K562 (cell line): Measurements from ENCODE around the gene LIMS1. TPM values are rescaled to one million over a fixed set of nuclear protein-coding genes. Genes with fewer than 3 reads are reported as not detected.

Experiments
- ATAC-seq: fragments of 200-7000 bp; cut with Tn5 transposase; 3 replicates; pipeline ENCODE4 v1.9.1; 2020; ENCODE audit warnings: moderate library complexity
- BruUV-seq: library from RNA; stranded (reverse); fragments of 400-500 nt; replicated peaks from 2 replicates; lab custom pipeline; 2021; lab: Mats Ljungman, UMichigan
- CTCF ChIA-PET: fragments of 300-600 bp; formaldehyde crosslinking; extraction: SDS; loops from one replicate; lab custom pipeline; 2021; ENCODE audit warnings: low intra/inter-chr PET ratio; lab: Yijun Ruan, JAX
- POLR2A ChIA-PET: fragments of 300-600, 350-650 bp; sonication (Branson Sonifier 250); formaldehyde crosslinking; extraction: SDS; loops from one replicate; lab custom pipeline; 2021; ENCODE audit warnings: antibody characterized with exemption, inconsistent platforms; lab: Yijun Ruan, JAX
- DNase-seq, 4 experiments: peaks; one replicate each; pipeline versions ENCODE4 v3.0.0 to v3.0.0-alpha.2; 2011 to 2018; ENCODE audit warnings: low spot score in 3 of 4, mixed read lengths in 3 of 4; ENCODE audit errors: extremely low read depth in 1 of 4
- FAIRE-seq: peaks from 2 replicates; lab custom pipeline; 2011; peaks lifted over from hg19 to GRCh38; lab: Jason Lieb, UNC
- H2AFZ ChIP-seq: 2 replicates; pipeline ENCODE4 v1.6.0; 2011; ENCODE audit warnings: low read depth, low read length, control low read depth, inconsistent platforms
- H3K27ac ChIP-seq: fragments of 200-600 bp; 3 replicates; pipeline ENCODE4 v1.8.0; 2011; ENCODE audit warnings: low read depth, mild to moderate bottlenecking, control low read depth, inconsistent platforms, low read length, moderate library complexity, mixed read lengths; ENCODE audit errors: extremely low read depth
- H3K27me3 ChIP-seq, 2 experiments: fragments of 300-600 bp in 1 of 2; 2 replicates in 1 of 2; 3 replicates in 1 of 2; pipeline versions ENCODE4 v1.6.0 to v1.8.0; 2011; ENCODE audit warnings: inconsistent platforms in 2 of 2, low read length in 2 of 2, mild to moderate bottlenecking in 1 of 2, mixed read lengths in 1 of 2, moderate library complexity in 1 of 2; ENCODE audit not compliant: control insufficient read depth in 2 of 2, insufficient read depth in 2 of 2
- H3K36me3 ChIP-seq: fragments of 300-600 bp; 3 replicates; pipeline ENCODE4 v1.8.0; 2011; ENCODE audit warnings: mild to moderate bottlenecking, low read length, inconsistent platforms; ENCODE audit not compliant: control insufficient read depth, insufficient read depth
- H3K4me1 ChIP-seq, 2 experiments: fragments of 200-600 bp in 1 of 2; replicated peaks in 1 of 2; 2 replicates in 1 of 2; 3 replicates in 1 of 2; pipeline versions ENCODE4 v1.5.1 to v1.8.0; 2011; ENCODE audit warnings: inconsistent platforms in 2 of 2, low read length in 2 of 2, mild to moderate bottlenecking in 1 of 2, mixed read lengths in 1 of 2, moderate library complexity in 1 of 2; ENCODE audit not compliant: control insufficient read depth in 2 of 2, insufficient read depth in 2 of 2
- H3K4me2 ChIP-seq: 2 replicates; pipeline ENCODE4 v1.6.1; 2011; ENCODE audit warnings: low read length, control low read depth, inconsistent platforms, mixed read lengths; ENCODE audit not compliant: insufficient read depth
- H3K4me3 ChIP-seq: fragments of 200-600 bp; sonication (generic), shearing (Covaris generic); 2 replicates; pipeline ENCODE4 v1.5.1; 2016; ENCODE audit warnings: control low read depth, inconsistent platforms
- H3K79me2 ChIP-seq: fragments of 200-600 bp; 3 replicates; pipeline ENCODE4 v1.8.0; 2011; ENCODE audit warnings: low read length, inconsistent platforms; ENCODE audit not compliant: control insufficient read depth, insufficient read depth
- H3K9ac ChIP-seq, 2 experiments: 2 replicates each; pipeline versions ENCODE4 v1.6.0 to v1.6.1; 2011; ENCODE audit warnings: low read depth in 2 of 2, low read length in 2 of 2, control low read depth in 1 of 2, inconsistent platforms in 1 of 2, mild to moderate bottlenecking in 1 of 2, mixed read lengths in 1 of 2; ENCODE audit not compliant: insufficient read depth in 1 of 2
- H3K9me1 ChIP-seq: one replicate; pipeline ENCODE4 v1.6.0; 2011; ENCODE audit warnings: inconsistent platforms, mild to moderate bottlenecking, low read length, moderate library complexity; ENCODE audit not compliant: control insufficient read depth, insufficient read depth
- H3K9me3 ChIP-seq: replicated peaks from 2 replicates; pipeline ENCODE4 v1.5.1; 2011; ENCODE audit warnings: low read depth, low read length, inconsistent platforms; ENCODE audit not compliant: control insufficient read depth, insufficient read depth
- H4K20me1 ChIP-seq: replicated peaks from 2 replicates; pipeline ENCODE4 v1.6.1; 2011; ENCODE audit warnings: low read length, inconsistent platforms, mixed read lengths; ENCODE audit not compliant: control insufficient read depth, insufficient read depth
- CHD7 ChIP-seq: fragments of 200-600 bp; sonication (generic); IDR thresholded peaks from one replicate; pipeline ENCODE4 v1.6.1; 2012; ENCODE audit warnings: mild to moderate bottlenecking, low read depth, low read length, inconsistent platforms
- ETV6 ChIP-seq, 3 experiments: fragments of 150-350 bp in 1 of 3; sonication (generic) in 1 of 3; formaldehyde crosslinking in 1 of 3; IDR thresholded peaks; 2 replicates each; pipeline versions ENCODE4 v1.6.1 to v1.8.0; 2014 to 2022; ENCODE audit warnings: borderline replicate concordance in 2 of 3, low read depth in 2 of 3, antibody characterized with exemption in 1 of 3, low read length in 1 of 3, mild to moderate bottlenecking in 1 of 3, missing genetic modification reagents in 1 of 3
- HDAC2 ChIP-seq: fragments of 450-650 bp; IDR thresholded peaks from 2 replicates; pipeline ENCODE4 v1.6.1; 2016; ENCODE audit warnings: mild to moderate bottlenecking
- MAFG ChIP-seq: fragments of 450-650 bp; conservative IDR thresholded peaks from 2 replicates; pipeline ENCODE4 v1.6.1; 2016; ENCODE audit warnings: missing genetic modification characterization, missing compliant biosample characterization
- POLR2G ChIP-seq: fragments of 200-400 bp; formaldehyde crosslinking; IDR thresholded peaks from 2 replicates; pipeline ENCODE4 v1.6.1; 2017; ENCODE audit warnings: low read depth, mild to moderate bottlenecking, antibody characterized with exemption, low read length, moderate library complexity
- RBBP5 ChIP-seq: fragments of 200-600 bp; sonication (generic); IDR thresholded peaks from 2 replicates; pipeline ENCODE4 v1.6.1; 2012; ENCODE audit warnings: borderline replicate concordance, mild to moderate bottlenecking, low read length, control low read depth, inconsistent platforms; ENCODE audit not compliant: insufficient read depth, poor library complexity, severe bottlenecking
- ZBTB2 ChIP-seq: fragments of 450-650 bp; IDR thresholded peaks from 2 replicates; pipeline ENCODE4 v1.6.1; 2016; ENCODE audit warnings: antibody characterized with exemption
- ZNF197 ChIP-seq: fragments of 200-800 bp; sonication (Bioruptor generic); IDR thresholded peaks from 2 replicates; pipeline ENCODE4 v1.6.1; 2016; ENCODE audit warnings: low read depth, missing genetic modification characterization, missing compliant biosample characterization
- WGBS: fragments of 100-300 bp; shearing (Covaris generic); methylation state at CpG from one replicate; pipeline ENCODE4 v1.1.6; 2016; ENCODE audit warnings: low coverage, mixed read lengths; ENCODE audit not compliant: insufficient coverage; ENCODE audit errors: missing lambda C conversion rate; 5-methylcytosine and 5-hydroxymethylcytosine counted together
- in situ Hi-C: fragments of 300-500 bp; cut with MboI; formaldehyde crosslinking; loops from 4 replicates; pipeline ENCODE4 v1.15.0; 2018; ENCODE audit warnings: inconsistent platforms, mixed read lengths
- intact Hi-C: fragments of 100-400 bp; cut with micrococcal nuclease; formaldehyde crosslinking; loops from 2 replicates; pipeline ENCODE4 v1.14.2; 2022
- polyA plus RNA-seq, 8 experiments: library from polyadenylated mRNA; depleted of rRNA in 4 of 8; stranded (reverse) in 5 of 8; unstranded in 3 of 8; fragments of >200 nt; fragmentation: Nextera tagmentation in 2 of 8; fragmentation: Illumina TruSeq in 1 of 8; extraction: Ambion mirVana in 2 of 8; extraction: Trizol in 1 of 8; gene quantifications; 2 replicates each; pipeline versions ENCODE4 v1.2.1 to v1.2.3, GENCODE V29; 2011 to 2014; ENCODE audit warnings: inconsistent platforms in 1 of 8, missing spikeins in 1 of 8
- total RNA-seq, 7 experiments: library from RNA; depleted of rRNA in 6 of 7; stranded (reverse); fragments of >200 nt in 6 of 7; fragmentation: Illumina TruSeq in 2 of 7; extraction: Trizol in 2 of 7; gene quantifications; 2 replicates each; pipeline versions ENCODE4 v1.2.1 to v1.2.3, GENCODE V29; 2011 to 2021; ENCODE audit warnings: low replicate concordance in 1 of 7

Gene LIMS1
- total and polyA plus RNA-seq, 9 of the 15 experiments (the other 6 are each of a cell fraction or from before 2014, with no cell fraction given): 52.8 to 134 (median 81.0) TPM

- no TSS peak for BruUV-seq
- DNase-seq (no peak), FAIRE-seq (no peak), ATAC-seq (peak; percentile 14)
- peaks cover 32 to 78% of the 10 kb centered on the region in 2 experiments for H3K4me1 ChIP-seq
- H3K27me3 ChIP-seq: no peaks in the 10 kb centered on the region; a peak in 1 of 5 replicates
- 36% methylated on average over 8 of the region's 8 CpGs for WGBS
- peaks cover 92% of the 10 kb centered on the region for H3K79me2 ChIP-seq
- 0 out of 2 replicates have a peak, but pooled peaks cover 5% of the 10 kb centered on the region for H4K20me1 ChIP-seq
- peaks cover 3% of the 10 kb centered on the region for H3K36me3 ChIP-seq
- ChIA-PET POLR2A (interaction anchor here (0.7 to 4.0 kb wide), 5 partner anchors 8 to 21 kb away, joined by 3 to 16 read pairs (median 5); no protein-coding TSS in a partner anchor), CTCF (no interaction called here)
- peak overlapping the region; percentile 76 for H3K27ac ChIP-seq
- in situ Hi-C loops: no loop called here
- peak overlapping the region; percentile 42 to 84; a peak in 3 of 4 replicates for H3K9ac ChIP-seq
- intact Hi-C loops: loop anchor here (10.0 kb wide), 1 partner anchor 869 kb away; no protein-coding TSS in a partner anchor
- peaks cover 3% of the 10 kb centered on the region for H3K9me1 ChIP-seq
- H3K4me2 ChIP-seq: peak overlapping the region; percentile 66
- H2AFZ ChIP-seq: peak overlapping the region; percentile 30
- no peak overlapping the region for H3K4me3 ChIP-seq
- no peaks in the 10 kb centered on the region for H3K9me3 ChIP-seq
- TF ChIP-seq RBBP5 (peak; percentile 7), ZBTB2 (0 out of 2 replicates have a peak, but pooled peaks have one; percentile 12), CHD7 (no peak), ETV6 (IDR thresholded peaks at IDR 0.05; ENCODE audit: borderline replicate concordance in 1 of 2, low read depth in 2 of 2, low read length in 1 of 2) (no peak), ETV6 (CRISPR knock-in tag; IDR thresholded peaks at IDR 0.05; ENCODE audit: borderline replicate concordance) (no peak), POLR2G (no peak), ZNF197 (CRISPR knock-in tag) (no peak), HDAC2 (no peak), MAFG (tag) (no peak)
These were observed 79.8 kb downstream of the LIMS1 start for GRCh38 chr2:108614043-108614545.
